ENCODE measurements around the gene LRRC8B. TPM values are rescaled to one million over a fixed set of nuclear protein-coding genes. Genes with fewer than 3 reads are reported as not detected.
A peak's percentile ranks its signal among the peaks of the same experiment; 100 is the strongest.
"Not testable (repeated sequence)": the region's sequence is repeated elsewhere in the genome, so short reads cannot be mapped to it uniquely, and the experiment has no call there.

The LRRC8B gene
- total RNA-seq, 4 donors from 2014 or later, result 3.3 to 9.2 (median 4.1) TPM

- no peak overlapping the region for H3K27ac ChIP-seq (replicated peaks in 1 of 4)
- intact Hi-C loops (cut with DNase I), result no loop called here
Measured at GRCh38 chr1:89590341-89591080, 65.9 kb downstream of the LRRC8B start.

GRCh38 chr1:89592861-89593302 is 68.3 kb downstream of the LRRC8B start:
- H3K36me3 ChIP-seq; H3K4me3 ChIP-seq; H3K27me3 ChIP-seq; intact Hi-C loops (cut with DNase I); DNase-seq (ENCODE audit: extremely low spot score); H3K9me3 ChIP-seq; H3K27ac ChIP-seq (replicated peaks in 1 of 4); H3K4me1 ChIP-seq: not testable (repeated sequence)
- WGBS, result 95% methylated on average over 13 of the region's 13 CpGs

More at GRCh38 chr1:89590341-89591080, 65.9 kb downstream of the LRRC8B start:
- Histone ChIP-seq H3K9me3 (no peaks in the 10 kb centered on the region), H3K36me3 (no peaks in the 10 kb centered on the region), H3K4me3 (no peak overlapping the region), H3K27me3 (no peaks in the 10 kb centered on the region), H3K4me1 (peaks cover 0 to 8% (median 2%) of the 10 kb centered on the region in 4 donors)
- no peak for DNase-seq (ENCODE audit: extremely low spot score)
- 90% methylated on average over 6 of the region's 6 CpGs for WGBS
- TF ChIP-seq CTCF (IDR thresholded peaks at IDR 0.05), result no peak
- no peak for TF ChIP-seq EP300 (IDR thresholded peaks at IDR 0.05)
- TF ChIP-seq POLR2A (IDR thresholded peaks at IDR 0.05; ENCODE audit: low read depth), result no peak
- TF ChIP-seq POLR2AphosphoS5 (IDR thresholded peaks at IDR 0.05), result no peak

GRCh38 chr1:89594096-89594740 is 69.6 kb downstream of the LRRC8B start:
- Histone ChIP-seq H3K4me3 (no peak overlapping the region), H3K4me1 (peaks cover 0 to 5% (median 2%) of the 10 kb centered on the region in 4 donors), H3K9me3 (no peaks in the 10 kb centered on the region), H3K27me3 (no peaks in the 10 kb centered on the region), H3K27ac (replicated peaks in 1 of 4) (no peak overlapping the region), H3K36me3 (no peaks in the 10 kb centered on the region)
- WGBS, result 92% methylated on average over 4 of the region's 4 CpGs
- intact Hi-C loops (cut with DNase I), result no loop called here
- TF ChIP-seq POLR2A (IDR thresholded peaks at IDR 0.05; ENCODE audit: low read depth), result no peak
- no peak for TF ChIP-seq POLR2AphosphoS5 (IDR thresholded peaks at IDR 0.05)
- no peak for TF ChIP-seq CTCF (IDR thresholded peaks at IDR 0.05)
- no peak for TF ChIP-seq EP300 (IDR thresholded peaks at IDR 0.05)
- no peak for DNase-seq (ENCODE audit: extremely low spot score)

GRCh38 chr1:89596698-89597097 is 72.1 kb downstream of the LRRC8B start:
- no peaks in the 10 kb centered on the region for H3K27me3 ChIP-seq
- no peak overlapping the region for H3K4me3 ChIP-seq
- no peak for DNase-seq (ENCODE audit: extremely low spot score)
- no peak overlapping the region for H3K27ac ChIP-seq (replicated peaks in 1 of 4)
- no peak for TF ChIP-seq CTCF (IDR thresholded peaks at IDR 0.05)
- TF ChIP-seq POLR2A (IDR thresholded peaks at IDR 0.05; ENCODE audit: low read depth), result no peak
- TF ChIP-seq EP300 (IDR thresholded peaks at IDR 0.05), result no peak
- no peak for TF ChIP-seq POLR2AphosphoS5 (IDR thresholded peaks at IDR 0.05)
- no peaks in the 10 kb centered on the region for H3K9me3 ChIP-seq
- 93% methylated on average over 2 of the region's 2 CpGs for whole genome bisulfite sequencing
- H3K36me3 ChIP-seq, result no peaks in the 10 kb centered on the region
- intact Hi-C loops (cut with DNase I), result no loop called here
- no peaks in the 10 kb centered on the region for H3K4me1 ChIP-seq

- Histone ChIP-seq H3K27ac (replicated peaks in 1 of 4) (no peak overlapping the region), H3K9me3 (no peaks in the 10 kb centered on the region), H3K4me1 (peaks cover 0 to 4% (median 0%) of the 10 kb centered on the region in 4 donors), H3K36me3 (no peaks in the 10 kb centered on the region), H3K4me3 (no peak overlapping the region), H3K27me3 (no peaks in the 10 kb centered on the region)
- 73% methylated on average over 5 of the region's 5 CpGs for WGBS
- no peak for DNase-seq (ENCODE audit: extremely low spot score)
- intact Hi-C loops (cut with DNase I), result loop anchor here (2.0 kb wide), 1 partner anchor 116 kb away; no protein-coding TSS in a partner anchor
- TF ChIP-seq EP300 (IDR thresholded peaks at IDR 0.05) (no peak), POLR2A (IDR thresholded peaks at IDR 0.05; ENCODE audit: low read depth) (no peak), CTCF (IDR thresholded peaks at IDR 0.05) (peak; percentile 65 to 66 (median 66))
Measured at GRCh38 chr1:89598450-89599331, 74.1 kb downstream of the LRRC8B start.
